GM21576 (cell line): ENCODE measurements around the gene PLXND1.

Source experiments
- ATAC-seq: cut with Tn5 transposase; IDR thresholded peaks from one replicate; pipeline ENCODE4 v1.9.1; 2021; ENCODE audit warnings: mild to moderate bottlenecking, moderate library complexity; ENCODE audit not compliant: unreplicated experiment

The PLXND1 gene

GRCh38 chr3:129567176-129567705, 39.2 kb downstream of the PLXND1 start:
- no peak for ATAC-seq

GRCh38 chr3:129565902-129566301, 40.6 kb downstream of the PLXND1 start:
- no peak for ATAC-seq

DNA sequence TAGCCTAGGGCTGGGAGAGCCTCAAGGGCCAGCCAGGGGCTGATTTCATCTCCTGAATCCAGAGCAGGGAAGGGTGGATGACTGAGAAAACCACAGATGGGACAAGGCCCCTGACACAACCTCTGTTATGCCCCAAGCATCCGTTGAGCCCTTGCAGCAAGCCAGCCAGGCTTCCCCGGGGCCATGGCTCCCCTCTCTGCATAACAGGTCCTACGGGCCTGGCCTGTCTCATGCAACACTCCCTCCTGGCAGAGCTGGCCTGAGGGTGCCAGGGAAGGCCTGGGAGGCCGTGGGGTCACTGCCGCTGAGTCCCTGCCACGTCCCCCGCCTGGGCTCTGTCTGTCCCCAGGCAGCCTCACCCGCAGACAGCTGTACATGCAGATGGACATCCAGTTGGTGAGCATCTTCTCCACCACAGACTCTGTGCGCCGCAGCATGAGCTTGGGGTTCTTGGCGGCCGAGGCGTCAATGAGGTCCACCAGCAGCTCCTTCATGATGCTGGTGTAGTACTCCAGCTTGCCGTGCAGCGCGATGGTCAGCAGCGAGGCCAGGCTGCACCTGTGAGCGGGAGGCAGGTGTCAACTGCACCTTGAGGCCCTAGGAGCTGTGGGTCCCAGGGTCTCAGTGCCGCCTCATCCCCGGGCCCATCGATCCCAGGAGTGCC, 41.4 kb downstream of the PLXND1 start:
- no peak for ATAC-seq

DNA sequence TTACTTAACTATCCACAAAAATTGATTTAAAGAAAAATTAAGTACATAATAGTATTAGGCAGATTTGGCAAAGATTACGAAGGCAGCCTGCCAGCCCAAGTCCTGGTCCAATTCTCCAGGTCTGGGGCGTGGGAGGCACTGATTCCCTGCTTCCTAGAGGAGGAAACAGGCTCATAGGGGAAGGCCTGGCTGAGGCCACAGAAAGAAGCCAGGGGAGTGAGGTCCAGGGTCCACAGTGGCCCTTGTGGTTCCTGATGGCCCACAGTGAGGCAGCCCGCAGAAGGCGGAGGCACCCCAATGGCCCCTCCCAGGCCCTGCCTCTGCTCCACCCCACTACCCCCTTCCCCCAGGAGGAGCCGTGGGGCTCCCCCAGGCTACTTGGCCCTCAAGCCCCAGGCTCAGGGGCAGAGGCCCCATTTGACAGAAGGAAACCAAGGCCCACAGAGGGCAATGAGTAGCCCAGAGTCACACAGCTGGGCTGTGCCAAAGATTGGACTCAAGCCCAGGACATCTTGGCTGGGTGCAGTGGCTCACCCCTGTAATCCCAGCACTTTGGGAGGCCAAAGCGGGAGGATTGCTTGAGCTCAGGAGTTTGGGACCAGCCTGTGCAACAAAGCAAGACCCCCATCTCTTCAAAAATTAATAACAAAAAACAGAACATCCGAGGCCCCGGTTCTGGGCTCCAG, 42.5 kb downstream of the PLXND1 start:
- no peak for ATAC-seq

GRCh38 chr3:129563332-129563731, 43.1 kb downstream of the PLXND1 start:
- ATAC-seq = no peak

GRCh38 chr3:129562803-129563202, 43.7 kb downstream of the PLXND1 start:
- ATAC-seq = no peak

DNA sequence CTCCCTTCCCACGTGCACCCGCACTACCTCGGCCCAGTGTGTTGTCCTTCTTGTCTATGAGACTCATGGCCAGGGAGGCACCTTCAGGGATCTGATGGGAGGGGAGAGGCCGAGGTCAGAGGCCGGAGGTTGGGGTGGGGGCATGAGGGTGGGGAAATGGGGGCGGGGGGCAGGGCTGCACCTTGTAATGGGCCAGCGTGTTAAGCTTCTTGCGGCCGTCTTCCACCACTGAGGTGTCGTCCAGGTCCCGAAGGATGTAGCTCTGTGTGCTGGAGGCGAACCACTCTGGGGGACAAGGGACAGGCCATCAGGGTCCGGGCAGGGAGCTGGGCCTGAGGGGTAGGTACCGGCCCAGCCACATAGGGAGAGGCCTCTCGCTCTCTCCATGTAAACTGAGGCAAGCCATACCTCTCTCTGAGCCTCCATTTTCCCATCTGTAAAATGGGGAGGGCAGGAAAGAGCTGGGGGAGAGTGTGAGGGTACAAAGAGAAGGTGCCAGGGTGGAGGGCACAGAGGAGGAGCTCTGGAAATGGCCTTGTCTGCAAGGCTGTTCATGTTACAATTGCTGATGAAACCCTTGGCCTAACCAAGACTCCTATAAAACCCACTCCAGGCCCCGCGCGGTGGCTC, 44.7 kb downstream of the PLXND1 start:
- no peak for ATAC-seq

- ATAC-seq = no peak
Observed at GRCh38 chr3:129560911-129561594, 45.4 kb downstream of the PLXND1 start.

DNA sequence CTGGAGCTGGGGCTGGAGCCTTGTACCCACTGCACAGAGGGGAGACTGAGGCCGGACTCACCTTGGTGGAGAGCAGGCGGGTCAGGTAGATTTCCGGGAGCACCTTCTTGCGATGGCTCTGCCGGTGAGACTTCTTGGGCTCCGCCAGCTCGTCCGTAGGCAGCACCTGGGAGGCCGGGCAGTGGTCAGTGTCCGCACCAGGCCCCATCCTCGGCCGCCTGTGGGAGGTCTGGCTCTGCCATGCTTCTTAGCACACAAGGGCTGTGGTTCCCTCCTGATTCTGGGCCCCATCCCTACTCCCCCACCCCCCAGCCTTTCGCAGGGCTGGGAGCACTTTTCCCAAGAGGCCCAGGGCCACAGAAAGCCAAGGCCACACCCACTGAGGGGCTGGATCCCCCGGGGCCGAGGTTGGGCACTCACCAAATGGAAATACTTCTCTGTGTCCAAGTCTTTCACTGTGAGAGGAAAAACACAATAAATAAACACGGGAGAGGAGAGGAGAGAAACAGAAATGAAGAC, 46.1 kb downstream of the PLXND1 start:
- ATAC-seq = no peak

DNA sequence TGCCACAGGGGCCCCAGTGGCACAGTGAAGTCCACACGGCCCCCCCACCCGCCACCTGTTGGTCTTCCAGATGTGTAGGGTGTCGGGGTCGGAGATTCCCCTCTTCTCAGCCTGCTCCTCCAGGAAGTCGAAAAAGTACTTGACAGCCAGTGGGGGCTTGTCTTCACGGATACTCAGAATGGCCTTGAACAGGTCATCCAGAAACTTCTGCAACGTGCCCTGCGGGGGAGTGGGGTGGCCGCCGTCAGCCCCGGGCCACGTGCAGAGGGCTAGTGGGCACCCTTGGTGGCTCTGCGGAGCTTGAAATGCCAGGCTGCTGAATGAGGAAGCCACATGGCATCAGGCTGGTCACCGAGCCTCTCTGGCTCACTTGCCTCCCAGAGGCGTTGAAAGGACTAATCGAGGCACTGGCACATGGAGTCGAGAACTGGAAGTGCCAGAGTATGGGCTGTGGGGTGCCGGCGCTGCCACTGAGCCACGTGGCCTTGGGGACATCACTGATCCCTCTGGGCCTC, 46.9 kb downstream of the PLXND1 start:
- no peak for ATAC-seq

GRCh38 chr3:129558772-129559564, 47.5 kb downstream of the PLXND1 start:
- no peak for ATAC-seq

GRCh38 chr3:129558081-129558771, 48.2 kb downstream of the PLXND1 start:
- no peak for ATAC-seq

DNA sequence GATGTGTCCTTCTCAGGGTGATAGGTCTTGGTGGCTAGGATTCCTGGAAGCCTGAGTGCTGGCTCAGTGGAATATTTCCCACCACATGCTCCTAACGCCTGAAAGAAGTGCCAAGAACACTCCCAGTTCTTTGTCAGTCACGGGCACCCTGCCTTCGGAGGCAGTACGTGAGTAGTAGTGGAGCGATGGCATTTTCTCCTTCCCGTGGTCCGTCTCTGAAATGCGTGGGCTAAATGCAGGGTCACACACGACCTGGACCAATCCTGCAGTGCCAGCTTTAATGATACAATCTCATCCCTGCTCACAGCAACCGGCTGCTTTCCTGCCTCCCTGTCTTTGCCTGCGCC, 49.0 kb downstream of the PLXND1 start:
- ATAC-seq = no peak

- no peak for ATAC-seq
Observed at GRCh38 chr3:129556890-129557547, 49.5 kb downstream of the PLXND1 start.

DNA sequence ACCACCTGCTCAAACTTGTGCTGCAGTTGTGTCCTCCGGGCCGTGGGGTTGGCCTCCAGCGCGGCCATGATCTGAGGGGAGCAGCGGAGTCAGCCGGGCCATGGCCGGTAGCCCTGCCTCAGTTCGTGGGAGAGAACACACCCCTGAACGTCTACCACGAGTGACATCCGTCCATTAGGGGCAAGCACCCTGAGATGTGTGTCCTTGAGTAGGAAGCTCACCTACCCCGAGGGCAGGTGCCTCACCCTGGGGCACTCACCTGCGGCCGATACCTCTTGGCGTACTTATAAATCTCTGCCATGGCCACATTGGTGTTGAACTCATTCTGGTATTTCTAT, 50.1 kb downstream of the PLXND1 start:
- ATAC-seq = no peak

GRCh38 chr3:129555616-129556357, 50.7 kb downstream of the PLXND1 start:
- ATAC-seq = no peak

DNA sequence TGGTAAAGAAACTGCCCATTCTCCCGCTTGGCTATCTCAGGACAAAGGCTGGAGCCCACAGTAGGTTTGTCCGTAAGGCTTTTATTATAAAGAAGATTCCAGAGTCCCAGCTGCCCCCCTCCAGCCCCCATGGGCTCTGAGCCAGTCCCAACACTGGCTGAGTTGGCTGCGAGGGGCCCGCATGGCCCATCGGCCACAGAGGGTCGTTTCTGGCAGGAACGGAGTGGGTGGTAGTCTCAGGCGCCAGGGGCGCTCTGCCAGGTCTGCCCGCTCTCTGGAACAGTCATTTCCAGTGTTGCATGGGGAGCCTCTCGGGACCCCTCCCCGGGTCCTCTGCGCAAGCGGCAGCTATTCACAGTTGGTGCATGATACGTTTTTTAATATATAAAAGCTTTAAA, 51.3 kb downstream of the PLXND1 start:
- no peak for ATAC-seq

DNA sequence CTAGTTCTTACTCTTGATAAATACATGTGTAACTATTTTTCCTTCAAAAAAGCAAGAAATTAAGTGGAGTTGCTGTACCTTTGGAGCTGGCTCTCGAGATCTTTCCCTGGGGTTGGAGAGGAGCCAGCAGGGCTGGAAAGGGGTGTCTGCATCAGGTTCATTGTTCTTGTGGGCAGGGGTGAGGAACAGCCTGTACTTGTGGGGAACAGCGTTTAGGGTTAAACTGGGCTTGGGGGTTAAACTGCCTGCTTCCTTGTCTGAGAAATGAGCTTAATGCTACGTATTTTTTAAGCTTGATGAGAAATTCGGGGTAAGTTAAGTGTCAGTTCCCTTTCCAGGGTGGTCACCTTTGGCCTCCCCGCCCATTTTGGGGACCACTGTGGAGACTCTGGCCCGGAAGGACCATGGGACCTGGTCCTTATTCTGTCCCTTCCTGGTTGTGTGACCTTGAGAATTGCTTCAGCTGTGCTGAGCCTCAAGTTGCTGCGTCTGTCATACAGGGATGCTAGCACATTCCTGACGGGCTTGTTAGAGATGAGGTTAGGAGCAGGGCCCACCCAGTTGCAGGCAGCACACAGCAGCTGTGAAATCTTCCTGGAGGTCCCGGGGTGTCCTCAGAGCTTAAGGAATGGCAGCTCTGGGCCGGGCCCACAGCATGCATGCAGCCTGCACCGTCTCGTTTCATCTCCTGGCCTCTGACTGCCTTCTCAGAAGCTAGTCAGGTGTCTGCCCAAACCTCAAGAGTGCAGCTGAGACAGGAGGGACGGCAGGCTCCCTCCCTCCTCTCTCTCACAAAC, 51.9 kb downstream of the PLXND1 start:
- ATAC-seq = no peak
